Epithelial cell of proximal tubule (primary cell): Measurements from ENCODE around the gene TMEM120A. TPM values are rescaled to one million over a fixed set of nuclear protein-coding genes. Genes with fewer than 3 reads are reported as not detected.

Experiments
- DNase-seq: peaks from one replicate; pipeline ENCODE4 v3.0.0-alpha.2; 2011; ENCODE audit warnings: low read depth
- H3K4me3 ChIP-seq: 2 replicates; pipeline ENCODE4 v1.5.1; 2011; ENCODE audit warnings: low read depth, mild to moderate bottlenecking, low read length
- total RNA-seq: library from RNA; depleted of rRNA; stranded (reverse); fragments of >200 nt; gene quantifications from 2 replicates; pipeline ENCODE4 v1.2.3, GENCODE V29; 2015
- TF ChIP-seq, protein P1 (sequence below): conservative IDR thresholded peaks from 2 replicates; pipeline ENCODE4 v1.5.1; 2012; ENCODE audit warnings: low read depth, mild to moderate bottlenecking, low read length

Gene TMEM120A
- total RNA-seq, 1 donor from 2014 or later = 7.6 TPM

DNA sequence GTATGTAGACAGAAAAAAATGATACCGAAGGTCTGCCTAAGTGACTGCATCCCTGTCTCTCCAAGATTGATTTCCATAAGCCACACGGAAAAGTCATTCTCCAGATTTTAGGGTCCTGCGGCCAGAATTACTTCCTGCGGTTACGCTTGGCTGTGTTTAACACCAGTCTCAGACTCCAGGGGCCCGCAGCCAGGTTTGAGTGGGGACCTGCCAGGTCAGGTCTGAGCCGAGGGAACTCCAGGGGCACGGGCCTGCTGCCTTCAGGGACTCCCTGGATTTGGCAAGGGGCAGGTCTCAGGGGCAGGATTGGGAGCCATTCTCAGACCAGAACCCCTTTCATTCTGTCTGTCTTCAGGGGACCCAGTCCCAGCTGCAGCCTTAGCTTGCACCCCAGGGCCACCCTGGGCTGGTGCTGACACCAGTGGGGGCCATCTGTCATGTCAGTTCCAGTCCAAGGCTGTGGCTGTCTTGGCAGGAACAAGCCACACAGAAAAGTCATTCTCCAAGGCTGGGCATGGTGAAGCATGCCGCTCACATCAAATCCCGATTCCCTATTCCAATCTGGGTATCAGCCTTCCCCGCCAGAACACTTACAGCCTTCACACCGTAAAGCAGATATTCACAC, 39.0 kb downstream of the TMEM120A start:
- DNase-seq = no peak
- H3K4me3 ChIP-seq = no peak overlapping the region
- TF ChIP-seq, protein P1, sequence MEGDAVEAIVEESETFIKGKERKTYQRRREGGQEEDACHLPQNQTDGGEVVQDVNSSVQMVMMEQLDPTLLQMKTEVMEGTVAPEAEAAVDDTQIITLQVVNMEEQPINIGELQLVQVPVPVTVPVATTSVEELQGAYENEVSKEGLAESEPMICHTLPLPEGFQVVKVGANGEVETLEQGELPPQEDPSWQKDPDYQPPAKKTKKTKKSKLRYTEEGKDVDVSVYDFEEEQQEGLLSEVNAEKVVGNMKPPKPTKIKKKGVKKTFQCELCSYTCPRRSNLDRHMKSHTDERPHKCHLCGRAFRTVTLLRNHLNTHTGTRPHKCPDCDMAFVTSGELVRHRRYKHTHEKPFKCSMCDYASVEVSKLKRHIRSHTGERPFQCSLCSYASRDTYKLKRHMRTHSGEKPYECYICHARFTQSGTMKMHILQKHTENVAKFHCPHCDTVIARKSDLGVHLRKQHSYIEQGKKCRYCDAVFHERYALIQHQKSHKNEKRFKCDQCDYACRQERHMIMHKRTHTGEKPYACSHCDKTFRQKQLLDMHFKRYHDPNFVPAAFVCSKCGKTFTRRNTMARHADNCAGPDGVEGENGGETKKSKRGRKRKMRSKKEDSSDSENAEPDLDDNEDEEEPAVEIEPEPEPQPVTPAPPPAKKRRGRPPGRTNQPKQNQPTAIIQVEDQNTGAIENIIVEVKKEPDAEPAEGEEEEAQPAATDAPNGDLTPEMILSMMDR = no peak

DNA sequence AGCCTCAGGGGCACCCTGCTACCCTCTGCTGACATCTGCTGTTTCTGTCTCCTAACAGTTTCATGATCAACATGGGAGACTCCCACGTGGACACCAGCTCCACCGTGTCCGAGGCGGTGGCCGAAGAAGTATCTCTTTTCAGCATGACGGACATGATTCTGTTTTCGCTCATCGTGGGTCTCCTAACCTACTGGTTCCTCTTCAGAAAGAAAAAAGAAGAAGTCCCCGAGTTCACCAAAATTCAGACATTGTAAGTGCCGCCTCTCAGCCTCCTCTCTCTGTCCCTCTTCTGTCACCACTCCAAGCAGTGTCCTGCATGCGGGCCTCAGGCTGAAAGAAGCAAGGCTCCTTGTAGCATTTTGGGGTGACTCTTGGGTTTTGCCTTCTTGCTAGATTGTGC, 40.5 kb downstream of the TMEM120A start:
- DNase-seq = no peak
- TF ChIP-seq, protein P1 = no peak
- no peak overlapping the region for H3K4me3 ChIP-seq

DNA sequence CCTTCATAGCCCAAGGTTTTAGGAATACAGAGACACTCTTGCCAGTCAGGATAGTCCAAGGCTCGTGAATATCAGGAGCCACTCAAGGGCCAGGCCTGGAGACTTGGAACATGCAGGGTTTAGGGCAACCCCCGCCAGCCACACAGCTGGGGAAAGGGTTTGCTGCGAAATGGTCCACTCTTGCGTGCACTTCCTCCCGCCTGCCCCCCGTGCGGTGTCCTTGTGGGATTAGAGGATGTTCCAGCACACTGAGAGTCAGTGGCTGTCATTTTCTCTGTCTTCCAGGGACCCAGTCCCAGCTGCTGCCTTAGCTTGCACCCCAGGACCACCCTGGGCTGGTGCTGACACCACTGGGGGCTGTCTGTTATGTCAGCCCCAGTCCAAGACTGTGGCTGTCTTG, 41.0 kb downstream of the TMEM120A start:
- no peak for DNase-seq
- TF ChIP-seq, protein P1 = no peak
- H3K4me3 ChIP-seq = no peak overlapping the region

DNA sequence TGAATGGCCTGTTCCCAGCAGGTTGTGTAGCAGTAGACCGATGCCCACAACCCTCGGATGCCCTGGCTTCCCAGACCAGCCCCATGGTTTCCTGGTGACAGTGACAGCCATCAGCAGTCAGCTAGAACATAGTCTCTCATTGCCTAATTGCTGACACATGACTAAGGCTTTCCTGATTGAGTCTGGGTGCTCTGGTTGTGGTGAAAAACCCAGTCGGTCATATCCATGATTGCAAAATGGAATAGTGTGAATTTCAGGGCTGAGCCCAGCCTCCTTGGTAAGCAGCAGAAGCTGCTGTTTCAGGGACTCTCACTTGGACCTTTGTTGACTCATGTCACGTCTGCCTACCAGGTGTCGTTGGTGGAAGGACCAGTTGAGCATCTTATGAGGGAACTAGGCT, 42.9 kb downstream of the TMEM120A start:
- H3K4me3 ChIP-seq = no peak overlapping the region
- peak; percentile 85 for DNase-seq

DNA sequence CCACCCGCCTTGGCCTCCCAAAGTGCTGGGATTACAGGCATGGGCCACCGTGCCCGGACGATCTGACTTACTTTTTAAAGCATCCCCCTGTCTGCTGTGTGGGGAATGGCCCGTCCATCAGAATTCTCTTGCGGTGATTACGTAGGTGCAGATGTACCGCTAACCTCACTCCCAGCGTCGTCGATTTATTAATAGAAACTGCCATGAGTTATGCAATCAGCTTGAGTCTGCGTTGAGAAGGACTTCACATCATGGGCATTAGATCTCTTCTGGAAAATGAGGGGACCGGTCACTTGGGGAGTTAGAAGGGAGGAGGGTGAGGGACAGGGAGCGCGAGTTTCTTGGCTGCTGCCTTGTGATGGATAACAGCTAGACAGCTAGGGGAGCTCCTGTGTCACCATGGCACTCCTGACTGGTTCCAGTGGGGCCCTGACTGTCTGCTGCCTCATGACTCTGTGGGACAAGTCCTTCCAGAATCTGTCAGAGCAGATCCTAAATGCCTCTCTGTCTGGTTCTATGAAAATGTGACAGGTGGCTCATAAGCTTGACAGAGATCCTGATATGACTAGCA, 44.2 kb downstream of the TMEM120A start:
- H3K4me3 ChIP-seq = no peak overlapping the region
- TF ChIP-seq, protein P1 = no peak
- no peak for DNase-seq

More for the DNA sequence above, 42.9 kb downstream of the TMEM120A start:
- TF ChIP-seq, protein P1 = no peak

DNA sequence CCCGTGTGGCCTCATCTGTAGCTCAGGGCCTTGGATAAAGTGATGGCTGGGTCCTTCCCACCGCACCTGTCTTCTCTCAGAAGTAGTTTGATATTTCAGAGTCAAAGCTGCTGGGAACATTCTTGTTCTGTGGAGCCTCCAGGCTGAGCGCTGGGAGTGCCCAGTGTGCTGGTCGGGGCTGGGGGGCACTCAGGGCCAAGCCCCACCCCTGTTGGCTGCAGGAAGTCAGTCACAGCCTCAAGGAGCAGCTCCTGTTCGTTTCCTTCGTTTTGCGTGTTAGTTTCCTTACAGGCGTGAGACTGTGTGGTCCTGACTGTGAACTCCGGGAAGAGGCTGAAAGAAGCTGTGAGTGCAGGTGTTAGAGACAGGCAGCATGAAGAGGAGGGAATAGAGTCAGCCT, 46.2 kb downstream of the TMEM120A start:
- DNase-seq = no peak
- TF ChIP-seq, protein P1 = no peak
- no peak overlapping the region for H3K4me3 ChIP-seq
